ENCODE data around the gene ZP1. TPM values are rescaled to one million over a fixed set of nuclear protein-coding genes. Genes with fewer than 3 reads are reported as not detected.

Gene ZP1
- total and polyA plus RNA-seq, 2 of the 13 experiments (the other 11 are each of a cell fraction or from before 2014, with no cell fraction given), result 0.16 TPM; not detected in 1

DNA sequence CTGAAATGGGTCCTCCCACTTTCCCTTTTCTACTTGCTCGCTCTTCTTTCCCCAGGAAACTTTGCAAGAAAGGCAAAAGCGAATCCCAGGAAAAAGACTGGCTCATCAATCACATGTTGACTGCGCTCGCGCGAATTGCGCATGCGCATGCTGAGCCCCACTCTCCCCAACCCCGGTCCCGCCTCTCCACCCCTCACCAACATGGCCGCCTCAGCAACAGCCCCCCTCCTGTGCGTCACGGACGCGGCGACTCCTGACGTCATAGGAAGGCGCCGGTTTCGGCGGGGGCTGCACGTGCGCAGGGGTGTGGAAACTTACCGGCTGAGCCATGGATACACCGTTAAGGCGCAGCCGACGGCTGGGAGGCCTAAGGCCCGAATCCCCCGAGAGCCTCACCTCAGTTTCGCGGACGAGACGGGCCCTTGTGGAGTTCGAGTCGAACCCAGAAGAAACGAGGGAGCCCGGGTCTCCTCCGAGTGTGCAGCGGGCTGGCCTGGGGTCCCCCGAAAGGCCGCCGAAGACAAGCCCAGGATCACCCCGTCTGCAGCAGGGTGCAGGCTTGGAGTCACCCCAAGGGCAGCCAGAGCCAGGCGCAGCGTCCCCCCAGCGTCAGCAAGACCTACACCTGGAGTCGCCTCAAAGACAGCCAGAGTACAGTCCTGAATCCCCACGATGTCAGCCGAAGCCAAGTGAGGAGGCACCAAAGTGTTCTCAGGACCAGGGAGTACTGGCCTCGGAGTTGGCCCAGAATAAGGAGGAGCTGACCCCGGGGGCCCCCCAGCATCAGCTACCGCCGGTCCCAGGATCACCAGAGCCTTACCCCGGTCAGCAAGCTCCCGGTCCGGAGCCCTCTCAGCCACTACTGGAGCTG lies 25.3 kb upstream of the ZP1 start, which contains the start of gene CCDC86 (continued):
- TF ChIP-seq, protein P1, sequence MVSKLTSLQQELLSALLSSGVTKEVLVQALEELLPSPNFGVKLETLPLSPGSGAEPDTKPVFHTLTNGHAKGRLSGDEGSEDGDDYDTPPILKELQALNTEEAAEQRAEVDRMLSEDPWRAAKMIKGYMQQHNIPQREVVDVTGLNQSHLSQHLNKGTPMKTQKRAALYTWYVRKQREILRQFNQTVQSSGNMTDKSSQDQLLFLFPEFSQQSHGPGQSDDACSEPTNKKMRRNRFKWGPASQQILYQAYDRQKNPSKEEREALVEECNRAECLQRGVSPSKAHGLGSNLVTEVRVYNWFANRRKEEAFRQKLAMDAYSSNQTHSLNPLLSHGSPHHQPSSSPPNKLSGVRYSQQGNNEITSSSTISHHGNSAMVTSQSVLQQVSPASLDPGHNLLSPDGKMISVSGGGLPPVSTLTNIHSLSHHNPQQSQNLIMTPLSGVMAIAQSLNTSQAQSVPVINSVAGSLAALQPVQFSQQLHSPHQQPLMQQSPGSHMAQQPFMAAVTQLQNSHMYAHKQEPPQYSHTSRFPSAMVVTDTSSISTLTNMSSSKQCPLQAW (CRISPR knock-in tag; IDR thresholded peaks at IDR 0.05), result peak; percentile 96
- TF ChIP-seq MYC (CRISPR knock-in tag; IDR thresholded peaks at IDR 0.05; ENCODE audit: borderline replicate concordance) (peak; percentile 100), RAD21 (CRISPR knock-in tag; IDR thresholded peaks at IDR 0.05) (0 out of 2 replicates have a peak, but pooled peaks have one; percentile 44), CBX5 (CRISPR knock-in tag; IDR thresholded peaks at IDR 0.05; ENCODE audit: borderline replicate concordance) (peak; percentile 50; the same call in 1 of the 2 replicates), ZNF615 (CRISPR knock-in tag; IDR thresholded peaks at IDR 0.05; ENCODE audit: borderline replicate concordance) (no peak), NCOA1 (CRISPR knock-in tag; IDR thresholded peaks at IDR 0.05) (no peak), FOXA3 (CRISPR knock-in tag; IDR thresholded peaks at IDR 0.05) (peak; percentile 80), ZNF644 (CRISPR knock-in tag; IDR thresholded peaks at IDR 0.05; ENCODE audit: low read depth) (peak; percentile 60; the same call in 1 of the 2 replicates), ZMAT3 (CRISPR knock-in tag; conservative IDR thresholded peaks at IDR 0.05) (peak; percentile 93), ZNF672 (CRISPR knock-in tag; IDR thresholded peaks at IDR 0.05) (no peak), ZNF709 (CRISPR knock-in tag; IDR thresholded peaks at IDR 0.05) (peak; percentile 63; the same call in 1 of the 2 replicates), KDM6A (CRISPR knock-in tag; IDR thresholded peaks at IDR 0.05; ENCODE audit: low read depth) (no peak)
- TF ChIP-seq, protein P2, sequence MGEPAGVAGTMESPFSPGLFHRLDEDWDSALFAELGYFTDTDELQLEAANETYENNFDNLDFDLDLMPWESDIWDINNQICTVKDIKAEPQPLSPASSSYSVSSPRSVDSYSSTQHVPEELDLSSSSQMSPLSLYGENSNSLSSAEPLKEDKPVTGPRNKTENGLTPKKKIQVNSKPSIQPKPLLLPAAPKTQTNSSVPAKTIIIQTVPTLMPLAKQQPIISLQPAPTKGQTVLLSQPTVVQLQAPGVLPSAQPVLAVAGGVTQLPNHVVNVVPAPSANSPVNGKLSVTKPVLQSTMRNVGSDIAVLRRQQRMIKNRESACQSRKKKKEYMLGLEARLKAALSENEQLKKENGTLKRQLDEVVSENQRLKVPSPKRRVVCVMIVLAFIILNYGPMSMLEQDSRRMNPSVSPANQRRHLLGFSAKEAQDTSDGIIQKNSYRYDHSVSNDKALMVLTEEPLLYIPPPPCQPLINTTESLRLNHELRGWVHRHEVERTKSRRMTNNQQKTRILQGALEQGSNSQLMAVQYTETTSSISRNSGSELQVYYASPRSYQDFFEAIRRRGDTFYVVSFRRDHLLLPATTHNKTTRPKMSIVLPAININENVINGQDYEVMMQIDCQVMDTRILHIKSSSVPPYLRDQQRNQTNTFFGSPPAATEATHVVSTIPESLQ (CRISPR knock-in tag; conservative IDR thresholded peaks at IDR 0.05), result no peak
- TF ChIP-seq, protein P3, sequence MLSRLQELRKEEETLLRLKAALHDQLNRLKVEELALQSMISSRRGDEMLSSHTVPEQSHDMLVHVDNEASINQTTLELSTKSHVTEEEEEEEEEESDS (CRISPR knock-in tag; IDR thresholded peaks at IDR 0.05; ENCODE audit: borderline replicate concordance), result no peak
